AG09309 (cell line): ENCODE measurements around the gene HS3ST1.

Source experiments
- DNase-seq: peaks from one replicate; pipeline ENCODE4 v3.0.0-alpha.2; 2010; ENCODE audit warnings: low read depth
- H3K4me3 ChIP-seq: 2 replicates; pipeline ENCODE4 v1.5.1; 2011; ENCODE audit warnings: mild to moderate bottlenecking, low read depth, low read length, moderate library complexity; ENCODE audit not compliant: control insufficient read depth
- TF ChIP-seq, protein P1 (sequence below): IDR thresholded peaks from 2 replicates; pipeline ENCODE4 v1.5.1; 2011; ENCODE audit warnings: mild to moderate bottlenecking, low read depth, low read length, inconsistent platforms; ENCODE audit not compliant: insufficient read depth, control insufficient read depth; ENCODE audit errors: missing control alignments

The HS3ST1 gene

DNA sequence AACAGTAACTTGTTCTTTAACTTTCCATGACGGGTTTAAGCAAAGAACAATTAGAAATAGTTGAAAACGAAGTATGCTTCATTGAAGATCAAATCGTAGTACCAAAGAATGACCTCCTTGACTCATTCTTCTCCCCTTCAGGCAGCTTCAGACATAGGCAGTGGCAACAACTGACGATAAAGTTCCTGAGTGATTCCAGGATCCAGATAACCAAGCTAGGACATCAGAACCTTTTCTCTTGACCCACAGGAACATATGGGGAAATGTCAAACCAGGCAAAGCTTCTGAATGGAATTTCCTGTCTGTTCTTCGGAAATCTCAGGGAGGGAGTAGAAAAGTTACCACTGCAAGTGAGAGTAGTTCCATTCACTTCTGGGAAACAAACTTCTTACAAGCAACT lies 74.2 kb downstream of the HS3ST1 start:
- no peak for DNase-seq
- TF ChIP-seq, protein P1, sequence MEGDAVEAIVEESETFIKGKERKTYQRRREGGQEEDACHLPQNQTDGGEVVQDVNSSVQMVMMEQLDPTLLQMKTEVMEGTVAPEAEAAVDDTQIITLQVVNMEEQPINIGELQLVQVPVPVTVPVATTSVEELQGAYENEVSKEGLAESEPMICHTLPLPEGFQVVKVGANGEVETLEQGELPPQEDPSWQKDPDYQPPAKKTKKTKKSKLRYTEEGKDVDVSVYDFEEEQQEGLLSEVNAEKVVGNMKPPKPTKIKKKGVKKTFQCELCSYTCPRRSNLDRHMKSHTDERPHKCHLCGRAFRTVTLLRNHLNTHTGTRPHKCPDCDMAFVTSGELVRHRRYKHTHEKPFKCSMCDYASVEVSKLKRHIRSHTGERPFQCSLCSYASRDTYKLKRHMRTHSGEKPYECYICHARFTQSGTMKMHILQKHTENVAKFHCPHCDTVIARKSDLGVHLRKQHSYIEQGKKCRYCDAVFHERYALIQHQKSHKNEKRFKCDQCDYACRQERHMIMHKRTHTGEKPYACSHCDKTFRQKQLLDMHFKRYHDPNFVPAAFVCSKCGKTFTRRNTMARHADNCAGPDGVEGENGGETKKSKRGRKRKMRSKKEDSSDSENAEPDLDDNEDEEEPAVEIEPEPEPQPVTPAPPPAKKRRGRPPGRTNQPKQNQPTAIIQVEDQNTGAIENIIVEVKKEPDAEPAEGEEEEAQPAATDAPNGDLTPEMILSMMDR = no peak
- H3K4me3 ChIP-seq = no peak overlapping the region

DNA sequence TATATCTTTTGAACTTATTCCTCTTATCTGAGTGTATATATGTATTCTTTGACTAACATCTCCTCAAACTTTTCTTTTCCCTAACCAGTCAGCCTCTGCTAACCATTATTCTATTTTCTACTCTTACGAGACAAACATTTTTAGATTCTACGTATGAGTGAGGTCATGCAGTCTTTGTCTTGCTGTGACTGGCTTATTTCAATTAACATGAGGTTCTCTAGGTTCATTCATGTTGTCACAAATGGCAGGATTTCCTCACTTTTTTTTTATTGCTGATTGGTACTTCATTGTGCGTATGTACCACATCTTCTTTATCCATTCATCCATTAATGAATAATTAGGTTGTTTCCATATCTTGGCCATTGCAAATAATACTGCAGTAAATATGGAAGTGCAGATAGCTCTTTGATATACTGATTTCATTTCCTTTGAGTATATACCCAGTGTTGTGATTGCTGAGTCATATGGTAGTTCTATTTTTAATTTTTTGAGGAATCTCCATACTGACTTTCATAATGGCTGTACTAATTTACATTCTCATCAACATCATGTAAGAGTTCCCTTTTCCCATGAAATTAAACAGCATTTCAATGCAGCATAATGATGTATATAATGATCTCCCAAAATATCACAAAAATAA lies 80.1 kb downstream of the HS3ST1 start:
- TF ChIP-seq, protein P1 = no peak
- DNase-seq = no peak
- no peak overlapping the region for H3K4me3 ChIP-seq

DNA sequence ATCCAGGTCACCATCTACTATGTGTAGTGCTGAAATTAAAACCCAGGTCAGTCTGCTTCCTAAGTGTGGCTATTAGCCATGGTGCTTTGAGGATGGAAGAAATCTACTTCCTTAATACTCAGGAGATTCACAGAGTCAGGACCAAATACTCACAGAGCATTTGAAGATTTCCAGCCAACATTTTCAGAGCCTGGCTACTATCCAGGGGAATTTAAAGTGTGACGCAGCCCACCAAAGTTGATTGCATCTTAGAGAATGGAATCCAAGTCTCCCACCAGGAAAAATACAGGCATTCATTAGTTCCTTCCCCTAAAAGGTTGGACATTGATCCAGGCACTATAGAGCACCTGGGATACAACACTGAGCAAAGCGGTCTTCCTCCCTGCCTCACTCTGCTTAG lies 83.8 kb downstream of the HS3ST1 start:
- no peak overlapping the region for H3K4me3 ChIP-seq
- no peak for DNase-seq
- TF ChIP-seq, protein P1 = no peak

DNA sequence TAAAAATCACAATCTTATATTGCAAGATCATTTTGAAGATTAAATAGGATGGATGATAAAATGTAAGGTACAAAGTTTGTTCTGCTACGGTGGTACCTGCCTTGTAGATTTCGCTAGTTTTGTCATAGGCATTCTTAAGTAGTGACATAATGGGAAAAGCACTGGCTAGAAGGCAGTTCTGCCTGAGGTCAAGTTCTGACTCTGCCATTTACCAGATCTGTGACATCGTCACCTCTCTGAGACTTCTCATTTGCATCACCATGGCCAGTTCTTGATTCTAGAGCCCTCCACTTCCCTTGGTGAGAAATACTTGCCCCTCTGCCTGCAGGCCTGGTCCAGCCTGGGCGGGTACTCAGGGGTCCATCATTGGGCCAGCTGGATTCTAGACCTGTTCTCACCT lies 85.2 kb downstream of the HS3ST1 start:
- DNase-seq = no peak
- H3K4me3 ChIP-seq = no peak overlapping the region
- TF ChIP-seq, protein P1 = no peak
